Astrocyte (in vitro differentiated cells and primary cell): ENCODE data around the gene ANKRD9. TPM values are rescaled to one million over a fixed set of nuclear protein-coding genes. Genes with fewer than 3 reads are reported as not detected.
"Not testable (repeated sequence)": the region's sequence is repeated elsewhere in the genome, so short reads cannot be mapped to it uniquely, and the experiment has no call there.

Source experiments
- DNase-seq: peaks from one replicate; pipeline ENCODE4 v3.0.0-alpha.2; 2010; ENCODE audit warnings: low read depth
- FAIRE-seq: peaks from 2 replicates; lab custom pipeline; 2011; peaks lifted over from hg19 to GRCh38; lab: Jason Lieb, UNC
- H2AFZ ChIP-seq: 2 replicates; pipeline ENCODE4 v1.6.0; 2012; ENCODE audit warnings: low read depth, low read length, inconsistent platforms
- H3K27ac ChIP-seq: 2 replicates; pipeline ENCODE4 v1.5.1; 2011; ENCODE audit warnings: low read depth, low read length, inconsistent platforms
- H3K27me3 ChIP-seq: 2 replicates; pipeline ENCODE4 v1.6.0; 2011; ENCODE audit warnings: low read length, inconsistent platforms; ENCODE audit not compliant: insufficient read depth
- H3K36me3 ChIP-seq: 2 replicates; pipeline ENCODE4 v1.5.1; 2011; ENCODE audit warnings: low read length, inconsistent platforms; ENCODE audit not compliant: insufficient read depth
- H3K4me1 ChIP-seq: 2 replicates; pipeline ENCODE4 v1.5.1; 2011; ENCODE audit warnings: low read length, inconsistent platforms; ENCODE audit not compliant: insufficient read depth
- H3K4me2 ChIP-seq: 2 replicates; pipeline ENCODE4 v1.6.0; 2012; ENCODE audit warnings: low read length, inconsistent platforms
- H3K4me3 ChIP-seq: 2 replicates; pipeline ENCODE4 v1.5.1; 2011; ENCODE audit warnings: low read depth, mild to moderate bottlenecking, low read length, inconsistent platforms; ENCODE audit not compliant: insufficient read depth
- H3K79me2 ChIP-seq: 2 replicates; pipeline ENCODE4 v1.6.0; 2012; ENCODE audit warnings: mild to moderate bottlenecking, low read length, inconsistent platforms; ENCODE audit not compliant: insufficient read depth
- H3K9ac ChIP-seq: 2 replicates; pipeline ENCODE4 v1.6.0; 2012; ENCODE audit warnings: mild to moderate bottlenecking, low read length, inconsistent platforms
- H3K9me3 ChIP-seq: 2 replicates; pipeline ENCODE4 v1.5.1; 2012; ENCODE audit warnings: low read depth, mild to moderate bottlenecking, low read length, inconsistent platforms; ENCODE audit not compliant: insufficient read depth
- H4K20me1 ChIP-seq: 2 replicates; pipeline ENCODE4 v1.6.0; 2012; ENCODE audit warnings: low read length, inconsistent platforms; ENCODE audit not compliant: insufficient read depth
- H3K27ac Mint-ChIP-seq: one replicate; pipeline ENCODE4 v1.8.0; 2021; ENCODE audit warnings: mild to moderate bottlenecking, mixed read lengths; ENCODE audit not compliant: unreplicated experiment
- H3K27me3 Mint-ChIP-seq: one replicate; pipeline ENCODE4 v1.8.0; 2021; ENCODE audit warnings: low read depth, mixed read lengths; ENCODE audit not compliant: unreplicated experiment
- H3K36me3 Mint-ChIP-seq: one replicate; pipeline ENCODE4 v1.8.0; 2021; ENCODE audit warnings: low read depth, mixed read lengths; ENCODE audit not compliant: unreplicated experiment
- H3K4me1 Mint-ChIP-seq: one replicate; pipeline ENCODE4 v1.8.0; 2021; ENCODE audit warnings: low read depth, mixed read lengths; ENCODE audit not compliant: unreplicated experiment
- H3K4me3 Mint-ChIP-seq: one replicate; pipeline ENCODE4 v1.8.0; 2021; ENCODE audit warnings: mild to moderate bottlenecking, moderate library complexity, mixed read lengths; ENCODE audit not compliant: unreplicated experiment
- H3K9me3 Mint-ChIP-seq: one replicate; pipeline ENCODE4 v1.8.0; 2021; ENCODE audit warnings: mild to moderate bottlenecking, mixed read lengths; ENCODE audit not compliant: unreplicated experiment
- CTCF ChIP-seq: IDR thresholded peaks from 2 replicates; pipeline ENCODE4 v1.5.1; 2011; ENCODE audit warnings: low read depth, mild to moderate bottlenecking, inconsistent platforms, low read length, moderate library complexity; ENCODE audit not compliant: insufficient read depth
- EZH2 ChIP-seq: IDR thresholded peaks from 2 replicates; pipeline ENCODE4 v1.6.1; 2012; ENCODE audit warnings: mild to moderate bottlenecking, low read length, inconsistent platforms; ENCODE audit not compliant: insufficient read depth
- total RNA-seq: library from RNA; stranded (reverse); gene quantifications from 2 replicates; pipeline ENCODE4 v1.2.1, GENCODE V29; 2021

The ANKRD9 gene
- total RNA-seq, 1 donor from 2014 or later = 9.4 TPM

GRCh38 chr14:102544747-102545460 is 35.3 kb upstream of the ANKRD9 start:
- H4K20me1 ChIP-seq = no peaks in the 10 kb centered on the region
- no peaks in the 10 kb centered on the region for H3K79me2 ChIP-seq
- H3K4me1 Mint-ChIP-seq = peaks cover 4% of the 10 kb centered on the region
- peak overlapping the region; percentile 20 for H3K4me2 ChIP-seq
- H3K36me3 Mint-ChIP-seq = no peaks in the 10 kb centered on the region
- H3K27me3 Mint-ChIP-seq = peaks cover 35% of the 10 kb centered on the region
- H3K27ac Mint-ChIP-seq = no peak overlapping the region
- FAIRE-seq (no peak), DNase-seq (no peak)
- no peaks in the 10 kb centered on the region for H3K9me3 ChIP-seq
- no peak overlapping the region for H3K27ac ChIP-seq
- H2AFZ ChIP-seq = peak overlapping the region; percentile 10
- no peak overlapping the region for H3K4me3 ChIP-seq
- H3K9ac ChIP-seq = no peak overlapping the region
- H3K27me3 ChIP-seq = peaks cover 20% of the 10 kb centered on the region
- H3K4me3 Mint-ChIP-seq = no peak overlapping the region
- peaks cover 16% of the 10 kb centered on the region for H3K4me1 ChIP-seq
- TF ChIP-seq CTCF (no peak), EZH2 (peak; percentile 87)
- H3K36me3 ChIP-seq = no peaks in the 10 kb centered on the region
- no peaks in the 10 kb centered on the region for H3K9me3 Mint-ChIP-seq

DNA sequence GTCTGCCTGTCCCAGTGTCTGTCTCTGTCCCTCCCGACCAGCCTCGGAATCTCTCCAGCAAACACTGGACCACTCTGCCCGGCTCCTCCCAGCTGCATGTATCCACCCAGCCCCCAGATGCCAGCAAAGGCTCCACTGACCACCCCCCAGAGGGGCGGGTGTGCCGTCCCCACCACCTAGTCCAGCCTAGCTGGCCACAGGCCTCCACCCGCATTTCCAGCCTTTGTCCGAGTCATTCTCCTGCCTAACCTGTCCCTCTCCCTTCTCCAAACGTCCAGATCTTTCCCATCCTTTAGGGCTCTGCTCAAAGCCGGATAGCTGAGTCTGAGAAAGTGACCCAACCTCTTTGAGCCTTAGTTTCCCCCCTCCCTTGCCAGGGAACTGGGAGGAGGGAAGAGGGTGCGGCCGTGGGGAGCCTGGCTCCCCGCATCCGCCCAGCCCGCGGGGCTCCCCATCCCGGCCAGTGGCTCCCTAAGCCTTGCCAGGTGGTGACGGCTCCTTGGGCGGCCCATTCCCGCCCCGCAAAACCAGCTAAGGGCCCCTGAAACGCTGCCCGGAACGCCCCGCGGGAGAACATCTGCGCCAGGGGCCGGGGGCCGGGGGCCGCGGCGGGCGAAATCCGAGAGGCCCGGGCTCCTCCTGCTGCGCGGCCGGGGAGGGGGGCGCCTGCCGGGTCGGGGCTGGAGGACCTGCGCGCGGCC is 34.6 kb upstream of the ANKRD9 start:
- Histone ChIP-seq H3K9me3 (no peaks in the 10 kb centered on the region), H3K79me2 (no peaks in the 10 kb centered on the region), H3K27me3 (peaks cover 20% of the 10 kb centered on the region), H3K4me1 (peaks cover 22% of the 10 kb centered on the region), H2AFZ (no peak overlapping the region), H3K4me2 (peak overlapping the region; percentile 20), H3K27ac (no peak overlapping the region), H3K4me3 (no peak overlapping the region), H3K9ac (no peak overlapping the region), H4K20me1 (no peaks in the 10 kb centered on the region), H3K36me3 (no peaks in the 10 kb centered on the region)
- TF ChIP-seq CTCF = no peak
- TF ChIP-seq EZH2 = no peak
- DNase-seq = no peak
- H3K4me3 Mint-ChIP-seq = no peak overlapping the region
- H3K4me1 Mint-ChIP-seq = peaks cover 4% of the 10 kb centered on the region
- H3K27me3 Mint-ChIP-seq = peaks cover 35% of the 10 kb centered on the region
- H3K9me3 Mint-ChIP-seq = no peaks in the 10 kb centered on the region
- no peak overlapping the region for H3K27ac Mint-ChIP-seq
- H3K36me3 Mint-ChIP-seq = no peaks in the 10 kb centered on the region
- FAIRE-seq = no peak

- Histone ChIP-seq H3K4me1 (peaks cover 25% of the 10 kb centered on the region), H4K20me1 (no peaks in the 10 kb centered on the region), H2AFZ (no peak overlapping the region), H3K27me3 (peaks cover 16% of the 10 kb centered on the region), H3K9me3 (no peaks in the 10 kb centered on the region), H3K36me3 (no peaks in the 10 kb centered on the region), H3K27ac (no peak overlapping the region), H3K79me2 (no peaks in the 10 kb centered on the region), H3K4me2 (no peak overlapping the region), H3K4me3 (no peak overlapping the region), H3K9ac (no peak overlapping the region)
- no peaks in the 10 kb centered on the region for H3K36me3 Mint-ChIP-seq
- H3K27ac Mint-ChIP-seq = no peak overlapping the region
- no peak overlapping the region for H3K4me3 Mint-ChIP-seq
- DNase-seq (no peak), FAIRE-seq (no peak)
- H3K4me1 Mint-ChIP-seq = peaks cover 4% of the 10 kb centered on the region
- TF ChIP-seq EZH2 (no peak), CTCF (no peak)
- H3K9me3 Mint-ChIP-seq = no peaks in the 10 kb centered on the region
- peaks cover 25% of the 10 kb centered on the region for H3K27me3 Mint-ChIP-seq
Measured at GRCh38 chr14:102541771-102542170, 32.2 kb upstream of the ANKRD9 start.

- not testable (repeated sequence) for H3K36me3 ChIP-seq, FAIRE-seq, H3K9me3 ChIP-seq, H3K9ac ChIP-seq, H3K4me3 Mint-ChIP-seq, H3K27ac ChIP-seq, H3K9me3 Mint-ChIP-seq, H4K20me1 ChIP-seq, H3K4me2 ChIP-seq, H3K4me1 Mint-ChIP-seq, DNase-seq, H3K4me3 ChIP-seq, H3K27ac Mint-ChIP-seq, H3K79me2 ChIP-seq, H3K36me3 Mint-ChIP-seq
- H3K27me3 ChIP-seq = peaks cover 16% of the 10 kb centered on the region
- peak overlapping the region; percentile 75 for H2AFZ ChIP-seq
- peaks cover 25% of the 10 kb centered on the region for H3K4me1 ChIP-seq
- peaks cover 23% of the 10 kb centered on the region for H3K27me3 Mint-ChIP-seq
Measured at GRCh38 chr14:102541029-102541491, 31.5 kb upstream of the ANKRD9 start.
